Kidney (tissue), 14 donors: ENCODE results near the gene SGCA. TPM values are rescaled to one million over a fixed set of nuclear protein-coding genes. Genes with fewer than 3 reads are reported as not detected.
A peak's percentile ranks its signal among the peaks of the same experiment; 100 is the strongest.

Source experiments
- DNase-seq, 5 donors: peaks; one replicate each; pipeline ENCODE4 v3.0.0-alpha.2; 2013 to 2020
- FAIRE-seq: peaks from 2 replicates; lab custom pipeline; 2012; peaks lifted over from hg19 to GRCh38; lab: Jason Lieb, UNC
- H3K27ac ChIP-seq, 2 donors: one replicate each; pipeline ENCODE4 v1.7.0; 2013; ENCODE audit warnings: low read depth in 2 of 2, low read length in 2 of 2, inconsistent platforms in 1 of 2
- H3K27me3 ChIP-seq: one replicate; pipeline ENCODE4 v1.7.1; 2013; ENCODE audit warnings: low read length, inconsistent platforms; ENCODE audit not compliant: control insufficient read depth, insufficient read depth
- H3K36me3 ChIP-seq, 3 donors: one replicate each; pipeline versions ENCODE4 v1.7.0 to v1.7.1; 2013; ENCODE audit warnings: low read length in 3 of 3, control low read depth in 1 of 3, inconsistent platforms in 1 of 3; ENCODE audit not compliant: insufficient read depth in 3 of 3, control insufficient read depth in 2 of 3
- H3K4me1 ChIP-seq, 3 donors: one replicate each; pipeline versions ENCODE4 v1.7.0 to v1.7.1; 2013; ENCODE audit warnings: low read length in 3 of 3, inconsistent platforms in 1 of 3, low read depth in 1 of 3; ENCODE audit not compliant: control insufficient read depth in 2 of 3, insufficient read depth in 2 of 3
- H3K4me3 ChIP-seq, 3 donors: one replicate each; pipeline versions ENCODE4 v1.7.0 to v1.8.1; 2013; ENCODE audit warnings: low read length in 3 of 3, control low read depth in 1 of 3, inconsistent platforms in 1 of 3
- H3K9ac ChIP-seq, 3 donors: one replicate each; pipeline versions ENCODE4 v1.7.0 to v1.7.1; 2013; ENCODE audit warnings: low read length in 3 of 3, control low read depth in 1 of 3, inconsistent platforms in 1 of 3
- H3K9me3 ChIP-seq, 3 donors: one replicate each; pipeline versions ENCODE4 v1.7.0 to v1.7.1; 2013; ENCODE audit warnings: low read length in 3 of 3, control low read depth in 1 of 3, inconsistent platforms in 1 of 3; ENCODE audit not compliant: control insufficient read depth in 2 of 3, insufficient read depth in 1 of 3
- intact Hi-C: fragments of 100-400 bp; cut with DNase I; formaldehyde crosslinking; loops from one replicate; pipeline ENCODE4 v1.11.1; 2022
- polyA plus RNA-seq: library from polyadenylated mRNA; stranded (reverse); fragments of 350-450 nt; fragmentation: Illumina TruSeq; extraction: RNeasy Lipid Tissue Mini Kit (QIAGEN cat#74804); gene quantifications from one replicate; pipeline ENCODE4 v1.2.3, GENCODE V29; 2014; ENCODE audit warnings: low read depth, low replicate concordance; ENCODE audit not compliant: insufficient read depth
- total RNA-seq: library from RNA; stranded (reverse); fragmentation: NEBNext Ultra II Directional; extraction: Animal tissue kit (Norgen Biotek cat#: 25700); gene quantifications from one replicate; pipeline ENCODE4 v1.2.1, GENCODE V29; 2021
- TF ChIP-seq, protein P1 (sequence below): IDR thresholded peaks from 3 replicates; pipeline ENCODE4 v1.5.1; 2012; ENCODE audit warnings: mild to moderate bottlenecking, moderate library complexity, borderline replicate concordance; ENCODE audit not compliant: insufficient read depth; ENCODE audit errors: extremely low read depth
- donor health status: control.
- donor health status: control.
- donor health status: control.
- donor health status: control.
- donor health status: control.
- donor health status: DM: yes; HTN: yes; CAD: no.
- donor health status: Normal renal cell carcinoma (clear cell type).

The SGCA gene
- total and polyA plus RNA-seq, 2 donors from 2014 or later: 4.2 to 5.5 TPM

- FAIRE-seq: no peak
- Histone ChIP-seq H3K9me3 (no peaks in the 10 kb centered on the region), H3K36me3 (no peaks in the 10 kb centered on the region), H3K4me3 (no peak overlapping the region), H3K4me1 (no peaks in the 10 kb centered on the region), H3K27me3 (no peaks in the 10 kb centered on the region), H3K27ac (no peak overlapping the region), H3K9ac (no peak overlapping the region)
- TF ChIP-seq, protein P1, sequence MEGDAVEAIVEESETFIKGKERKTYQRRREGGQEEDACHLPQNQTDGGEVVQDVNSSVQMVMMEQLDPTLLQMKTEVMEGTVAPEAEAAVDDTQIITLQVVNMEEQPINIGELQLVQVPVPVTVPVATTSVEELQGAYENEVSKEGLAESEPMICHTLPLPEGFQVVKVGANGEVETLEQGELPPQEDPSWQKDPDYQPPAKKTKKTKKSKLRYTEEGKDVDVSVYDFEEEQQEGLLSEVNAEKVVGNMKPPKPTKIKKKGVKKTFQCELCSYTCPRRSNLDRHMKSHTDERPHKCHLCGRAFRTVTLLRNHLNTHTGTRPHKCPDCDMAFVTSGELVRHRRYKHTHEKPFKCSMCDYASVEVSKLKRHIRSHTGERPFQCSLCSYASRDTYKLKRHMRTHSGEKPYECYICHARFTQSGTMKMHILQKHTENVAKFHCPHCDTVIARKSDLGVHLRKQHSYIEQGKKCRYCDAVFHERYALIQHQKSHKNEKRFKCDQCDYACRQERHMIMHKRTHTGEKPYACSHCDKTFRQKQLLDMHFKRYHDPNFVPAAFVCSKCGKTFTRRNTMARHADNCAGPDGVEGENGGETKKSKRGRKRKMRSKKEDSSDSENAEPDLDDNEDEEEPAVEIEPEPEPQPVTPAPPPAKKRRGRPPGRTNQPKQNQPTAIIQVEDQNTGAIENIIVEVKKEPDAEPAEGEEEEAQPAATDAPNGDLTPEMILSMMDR: no peak
- peak in 1 of 5 donors; percentile 73 for DNase-seq
- intact Hi-C loops: no loop called here
Observed at GRCh38 chr17:50185631-50186471, 20.0 kb downstream of the SGCA start.

DNA sequence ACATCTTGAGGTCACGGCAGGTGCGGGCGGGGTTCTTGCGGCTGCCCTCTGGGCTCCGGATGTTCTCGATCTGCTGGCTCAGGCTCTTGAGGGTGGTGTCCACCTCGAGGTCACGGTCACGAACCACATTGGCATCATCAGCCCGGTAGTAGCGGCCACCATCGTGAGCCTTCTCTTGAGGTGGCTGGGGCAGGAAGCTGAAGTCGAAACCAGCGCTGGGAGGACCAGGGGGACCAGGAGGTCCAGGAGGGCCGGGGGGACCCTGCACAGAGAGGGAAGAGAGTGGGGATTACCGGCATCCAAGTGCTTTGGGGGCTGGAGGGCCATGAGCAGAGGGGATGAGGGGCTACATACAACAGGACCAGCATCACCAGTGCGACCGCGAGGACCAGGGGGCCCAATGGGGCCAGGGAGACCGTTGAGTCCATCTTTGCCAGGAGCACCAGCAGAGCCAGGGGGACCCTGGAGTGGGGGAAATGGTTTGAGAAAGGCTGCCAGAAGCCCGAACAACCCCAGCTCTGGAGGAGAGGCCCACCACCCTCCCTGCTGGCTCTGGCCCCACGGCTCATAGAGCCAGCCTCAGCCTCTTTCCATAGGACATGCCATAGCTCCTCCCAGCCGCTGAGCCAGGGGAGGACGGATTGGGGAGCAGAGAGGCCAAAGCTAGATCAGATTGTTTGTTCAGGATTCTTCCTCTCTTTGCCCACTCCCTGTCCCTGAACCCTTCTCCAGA is 21.0 kb downstream of the SGCA start:
- Histone ChIP-seq H3K36me3 (no peaks in the 10 kb centered on the region), H3K27me3 (no peaks in the 10 kb centered on the region), H3K4me1 (no peaks in the 10 kb centered on the region), H3K9ac (no peak overlapping the region), H3K4me3 (no peak overlapping the region), H3K9me3 (no peaks in the 10 kb centered on the region), H3K27ac (no peak overlapping the region)
- TF ChIP-seq, protein P1: no peak
- DNase-seq: peak in 1 of 5 donors; percentile 51
- no peak for FAIRE-seq
- intact Hi-C loops: no loop called here

GRCh38 chr17:50187394-50187725 is 21.6 kb downstream of the SGCA start:
- no peaks in the 10 kb centered on the region for H3K9me3 ChIP-seq
- intact Hi-C loops: no loop called here
- TF ChIP-seq, protein P1: no peak
- H3K36me3 ChIP-seq: peaks cover 0 to 2% (median 0%) of the 10 kb centered on the region in 3 donors
- H3K27ac ChIP-seq: no peak overlapping the region
- FAIRE-seq (no peak), DNase-seq (no peak)
- H3K27me3 ChIP-seq: no peaks in the 10 kb centered on the region
- H3K4me1 ChIP-seq: no peaks in the 10 kb centered on the region
- no peak overlapping the region for H3K4me3 ChIP-seq
- no peak overlapping the region for H3K9ac ChIP-seq
